ENCODE results near the gene PKD2.
"Not testable (repeated sequence)": the region's sequence is repeated elsewhere in the genome, so short reads cannot be mapped to it uniquely, and the experiment has no call there.

The PKD2 gene

DNA sequence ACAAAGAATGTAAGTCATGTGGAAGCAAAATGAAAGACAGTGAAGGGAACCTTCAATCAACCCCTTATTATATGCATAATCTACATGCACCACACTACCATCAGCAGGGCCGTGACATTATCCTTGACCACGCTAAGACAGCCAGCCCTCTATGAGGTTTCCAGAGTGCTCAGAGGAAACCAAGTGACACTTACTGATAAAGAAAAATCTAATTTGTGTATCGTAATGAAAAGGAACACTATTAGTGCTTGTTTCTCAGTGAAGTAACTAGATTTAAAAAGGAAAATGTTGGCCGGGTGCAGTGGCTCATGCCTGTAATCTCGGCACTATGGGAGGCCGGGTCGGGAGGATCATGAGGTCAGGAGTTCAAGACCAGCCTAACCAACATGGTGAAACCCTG is 94.6 kb downstream of the PKD2 start:
- H3K4me1 ChIP-seq, result peaks cover 4% of the 10 kb centered on the region
- H3K9me3 ChIP-seq, result no peaks in the 10 kb centered on the region
- H3K27me3 ChIP-seq, result peaks cover 23% of the 10 kb centered on the region
- no peaks in the 10 kb centered on the region for H3K36me3 ChIP-seq
- TF ChIP-seq, protein P1, sequence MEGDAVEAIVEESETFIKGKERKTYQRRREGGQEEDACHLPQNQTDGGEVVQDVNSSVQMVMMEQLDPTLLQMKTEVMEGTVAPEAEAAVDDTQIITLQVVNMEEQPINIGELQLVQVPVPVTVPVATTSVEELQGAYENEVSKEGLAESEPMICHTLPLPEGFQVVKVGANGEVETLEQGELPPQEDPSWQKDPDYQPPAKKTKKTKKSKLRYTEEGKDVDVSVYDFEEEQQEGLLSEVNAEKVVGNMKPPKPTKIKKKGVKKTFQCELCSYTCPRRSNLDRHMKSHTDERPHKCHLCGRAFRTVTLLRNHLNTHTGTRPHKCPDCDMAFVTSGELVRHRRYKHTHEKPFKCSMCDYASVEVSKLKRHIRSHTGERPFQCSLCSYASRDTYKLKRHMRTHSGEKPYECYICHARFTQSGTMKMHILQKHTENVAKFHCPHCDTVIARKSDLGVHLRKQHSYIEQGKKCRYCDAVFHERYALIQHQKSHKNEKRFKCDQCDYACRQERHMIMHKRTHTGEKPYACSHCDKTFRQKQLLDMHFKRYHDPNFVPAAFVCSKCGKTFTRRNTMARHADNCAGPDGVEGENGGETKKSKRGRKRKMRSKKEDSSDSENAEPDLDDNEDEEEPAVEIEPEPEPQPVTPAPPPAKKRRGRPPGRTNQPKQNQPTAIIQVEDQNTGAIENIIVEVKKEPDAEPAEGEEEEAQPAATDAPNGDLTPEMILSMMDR (IDR thresholded peaks at IDR 0.05; ENCODE audit: low read depth, low read length), result no peak
- DNase-seq, result peak; percentile 30
- no peak overlapping the region for H3K4me3 ChIP-seq (ENCODE audit: low read depth, low read length)

DNA sequence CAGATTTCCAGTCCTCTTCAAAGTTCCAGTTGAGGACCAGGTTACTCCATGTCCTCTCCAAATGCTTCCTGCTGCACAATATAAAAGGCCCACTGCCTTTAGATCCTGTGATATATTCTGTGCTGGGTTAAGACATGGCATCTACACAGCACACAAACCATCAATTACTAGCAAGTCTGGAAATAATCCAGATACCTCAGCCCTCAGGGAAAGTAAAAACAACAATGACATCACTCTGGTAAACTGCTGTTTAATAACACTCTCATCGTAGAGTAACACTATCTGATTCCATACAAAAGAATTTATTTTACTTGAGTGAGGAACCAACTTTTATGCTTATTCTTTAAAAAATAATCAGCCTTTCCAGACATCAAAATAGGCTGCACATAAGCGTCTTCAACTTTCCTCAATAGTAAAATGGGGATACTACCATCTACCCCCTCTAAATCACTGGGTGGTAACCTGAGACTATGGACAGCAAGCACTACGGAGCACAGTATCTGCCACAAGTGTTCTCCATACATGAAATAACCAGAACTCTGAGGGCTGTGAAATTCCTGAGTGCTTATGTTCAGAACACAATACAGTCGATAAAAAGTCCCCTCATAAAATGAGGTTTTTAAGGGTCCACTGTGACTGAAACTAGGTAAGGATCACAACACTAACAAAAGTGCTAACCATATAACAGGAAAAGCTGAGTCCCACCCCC is 97.6 kb downstream of the PKD2 start:
- Histone ChIP-seq H3K4me3 (ENCODE audit: low read depth, low read length) (no peak overlapping the region), H3K27me3 (0 out of 2 replicates have a peak, but pooled peaks cover 4% of the 10 kb centered on the region), H3K4me1 (peaks cover 7% of the 10 kb centered on the region), H3K9me3 (no peaks in the 10 kb centered on the region), H3K36me3 (no peaks in the 10 kb centered on the region)
- DNase-seq, result peak; percentile 14
- TF ChIP-seq, protein P1 (IDR thresholded peaks at IDR 0.05; ENCODE audit: low read depth, low read length), result no peak

DNA sequence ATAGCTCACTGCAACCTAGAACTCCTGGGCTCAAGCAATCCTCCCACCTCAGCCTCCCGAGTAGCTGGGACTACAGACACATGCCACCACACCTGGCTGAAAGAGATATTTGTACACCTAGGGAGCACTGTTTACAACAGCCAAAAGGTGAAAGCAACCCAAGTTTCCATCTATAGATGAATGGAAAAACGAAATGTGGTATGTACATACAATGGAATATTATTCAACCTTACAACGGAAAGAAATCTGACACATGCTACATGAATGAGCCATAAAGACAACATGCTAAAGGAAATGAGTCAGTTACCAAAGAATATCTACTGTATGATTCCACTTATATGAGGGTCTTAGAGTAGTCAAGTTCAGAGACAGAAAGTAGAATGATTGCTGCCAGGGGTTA is 98.8 kb downstream of the PKD2 start:
- no peaks in the 10 kb centered on the region for H3K9me3 ChIP-seq
- peaks cover 7% of the 10 kb centered on the region for H3K4me1 ChIP-seq
- H3K4me3 ChIP-seq (ENCODE audit: low read depth, low read length), result no peak overlapping the region
- TF ChIP-seq, protein P1 (IDR thresholded peaks at IDR 0.05; ENCODE audit: low read depth, low read length), result no peak
- DNase-seq, result no peak
- no peaks in the 10 kb centered on the region for H3K36me3 ChIP-seq
- 0 out of 2 replicates have a peak, but pooled peaks cover 4% of the 10 kb centered on the region for H3K27me3 ChIP-seq

DNA sequence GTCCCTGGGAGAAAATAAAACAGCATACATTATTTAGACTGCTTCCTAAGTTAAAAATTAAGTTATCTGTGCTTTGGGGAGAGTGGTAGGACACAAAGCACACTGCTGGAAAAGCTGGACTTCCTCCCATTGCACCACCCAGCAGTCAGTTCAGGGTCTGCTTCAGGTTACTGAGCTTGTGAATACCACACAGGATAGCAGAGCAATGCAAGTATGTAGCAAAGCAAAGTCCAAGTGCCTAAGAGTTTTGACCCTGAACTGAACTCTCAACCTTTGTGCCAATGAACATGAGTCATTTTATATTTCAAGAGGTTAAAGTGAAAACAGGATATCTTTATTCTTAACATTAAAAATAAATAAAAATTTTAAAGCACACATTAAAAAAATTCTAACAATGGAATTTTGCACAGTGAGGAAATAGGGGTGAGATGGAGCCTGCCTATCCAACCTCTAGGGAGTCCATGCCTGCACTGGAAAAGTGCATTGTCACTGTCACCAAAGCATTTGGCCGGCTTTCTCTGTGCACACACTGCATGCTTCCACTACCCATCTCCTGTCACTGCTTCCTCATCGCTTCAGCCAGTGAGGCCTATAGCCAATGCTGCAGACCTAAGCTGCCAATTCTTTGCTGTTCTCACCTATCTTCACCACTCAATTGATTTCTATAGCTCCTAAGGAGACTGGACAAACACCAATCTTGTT is 100.1 kb downstream of the PKD2 start:
- no peak overlapping the region for H3K4me3 ChIP-seq (ENCODE audit: low read depth, low read length)
- TF ChIP-seq, protein P1 (IDR thresholded peaks at IDR 0.05; ENCODE audit: low read depth, low read length), result no peak
- no peak for DNase-seq
- H3K27me3 ChIP-seq, result 0 out of 2 replicates have a peak, but pooled peaks cover 4% of the 10 kb centered on the region
- peaks cover 7% of the 10 kb centered on the region for H3K4me1 ChIP-seq
- no peaks in the 10 kb centered on the region for H3K36me3 ChIP-seq
- H3K9me3 ChIP-seq, result no peaks in the 10 kb centered on the region

DNA sequence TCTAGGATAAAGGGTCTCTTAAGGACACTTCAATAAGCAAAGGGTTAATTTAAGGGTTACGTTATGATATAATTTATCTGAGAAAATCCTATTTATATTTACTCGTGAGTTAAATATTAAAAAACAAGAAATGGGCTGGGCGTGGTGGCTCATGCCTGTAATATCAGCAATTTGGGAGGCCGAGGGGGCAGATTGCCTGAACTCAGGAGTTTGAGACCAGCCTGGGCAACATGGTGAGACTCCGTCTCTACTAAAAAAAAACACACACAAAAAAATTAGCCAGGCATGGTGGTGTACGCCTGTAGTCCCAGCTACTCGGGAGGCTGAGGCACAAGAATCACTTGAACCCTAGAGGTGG is 100.7 kb downstream of the PKD2 start:
- not testable (repeated sequence) for H3K36me3 ChIP-seq; H3K4me1 ChIP-seq; H3K9me3 ChIP-seq; H3K4me3 ChIP-seq (ENCODE audit: low read depth, low read length); DNase-seq; H3K27me3 ChIP-seq

DNA sequence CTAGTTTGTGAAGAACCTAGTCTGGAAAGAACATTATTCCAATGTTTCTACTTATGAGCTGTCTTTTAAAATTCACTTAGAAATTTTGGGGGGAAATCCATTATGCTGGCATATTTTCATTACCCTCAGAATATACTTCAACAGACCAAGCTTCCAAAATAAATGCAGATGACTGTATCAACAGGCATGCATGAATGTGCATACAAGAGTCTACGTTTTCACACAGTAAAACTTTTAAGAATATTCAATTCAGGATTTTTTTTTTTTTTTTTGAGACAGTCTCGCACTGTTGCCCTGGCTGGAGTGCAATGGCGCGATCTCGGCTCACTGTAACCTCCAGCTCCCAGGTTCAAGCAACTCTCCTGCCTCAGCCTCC is 101.3 kb downstream of the PKD2 start:
- TF ChIP-seq, protein P1 (IDR thresholded peaks at IDR 0.05; ENCODE audit: low read depth, low read length), result no peak
- no peak for DNase-seq
- Histone ChIP-seq H3K27me3 (peaks cover 4% of the 10 kb centered on the region; the same call in 1 of the 2 replicates), H3K4me1 (peaks cover 7% of the 10 kb centered on the region), H3K9me3 (no peaks in the 10 kb centered on the region), H3K36me3 (no peaks in the 10 kb centered on the region), H3K4me3 (ENCODE audit: low read depth, low read length) (no peak overlapping the region)
